ENCODE data around the gene CKS1B.
"Not testable (repeated sequence)": the region's sequence is repeated elsewhere in the genome, so short reads cannot be mapped to it uniquely, and the experiment has no call there.

The CKS1B gene

GRCh38 chr1:154966111-154966510 lies 8.4 kb upstream of the CKS1B start:
- DNase-seq: no peak

DNA sequence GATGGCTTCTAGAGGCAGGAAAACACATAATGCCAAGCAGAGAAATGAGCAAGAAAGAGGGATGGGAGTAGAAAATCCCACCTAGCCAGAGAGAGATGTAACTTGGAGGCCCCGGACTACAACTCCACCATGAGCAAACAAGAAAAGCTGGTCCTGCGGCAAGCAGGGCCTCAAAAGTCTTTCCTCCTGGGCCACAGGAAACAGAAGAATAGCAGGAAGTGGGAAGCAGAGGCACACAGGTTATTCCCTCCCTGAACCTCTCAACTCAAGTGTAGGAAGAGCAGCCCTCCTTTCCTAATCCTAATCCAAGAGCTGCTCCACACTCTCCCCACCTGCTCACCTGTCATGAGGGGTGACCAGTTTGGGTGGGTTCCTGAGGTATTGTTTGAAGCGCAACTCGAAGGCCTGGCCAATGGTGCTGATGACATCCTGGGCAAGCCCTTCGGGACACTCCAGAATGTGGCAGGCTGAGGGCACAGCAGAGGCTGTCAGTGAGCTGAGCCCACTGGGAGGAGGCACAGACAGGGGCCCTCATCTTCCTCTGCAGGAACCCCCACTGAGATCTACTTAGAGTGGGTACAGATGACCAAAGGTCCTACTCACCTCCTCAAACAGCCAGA lies 7.0 kb upstream of the CKS1B start:
- no peak for DNase-seq

DNA sequence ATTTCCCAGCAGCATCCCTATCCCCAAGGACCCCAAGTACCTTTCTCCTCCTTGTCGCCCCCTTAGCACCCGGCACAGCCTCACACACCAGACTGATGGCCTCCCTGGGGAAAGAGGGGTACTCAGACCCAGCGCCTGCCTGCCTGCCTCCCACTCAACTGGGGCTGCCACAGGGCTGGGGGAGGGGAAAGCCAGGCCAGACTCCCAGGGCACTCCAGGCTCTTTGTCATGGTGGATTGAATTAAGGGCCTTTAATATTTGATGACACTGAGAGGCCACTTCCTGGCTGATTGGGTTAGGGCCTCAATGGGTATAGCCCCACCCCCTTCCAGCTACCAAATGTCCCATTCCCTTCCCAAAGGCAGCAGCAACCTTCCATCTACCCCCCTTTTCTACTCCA lies 5.8 kb upstream of the CKS1B start:
- DNase-seq: no peak

DNA sequence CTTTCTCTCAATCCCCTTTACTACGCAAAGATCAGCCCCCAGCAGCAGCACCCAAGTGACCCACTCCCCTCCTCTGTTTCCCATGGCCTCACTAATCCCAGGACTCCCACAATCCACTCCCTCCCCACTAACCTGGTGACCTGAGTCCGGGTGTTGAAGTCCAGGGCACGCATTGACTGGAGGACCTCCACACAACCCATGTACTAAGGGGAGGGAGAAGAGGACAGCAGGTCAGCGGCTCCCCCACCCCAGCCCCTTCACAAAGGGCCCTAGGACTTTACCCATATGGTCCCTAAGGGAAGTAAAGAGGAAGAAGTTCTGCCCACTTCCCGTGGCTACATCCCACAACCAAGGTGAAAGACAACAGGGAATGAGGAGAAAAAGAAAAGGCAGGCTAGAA lies 5.2 kb upstream of the CKS1B start:
- DNase-seq: no peak

- DNase-seq: no peak
These were observed 4.5 kb upstream of the CKS1B start for GRCh38 chr1:154969860-154970452.

DNA sequence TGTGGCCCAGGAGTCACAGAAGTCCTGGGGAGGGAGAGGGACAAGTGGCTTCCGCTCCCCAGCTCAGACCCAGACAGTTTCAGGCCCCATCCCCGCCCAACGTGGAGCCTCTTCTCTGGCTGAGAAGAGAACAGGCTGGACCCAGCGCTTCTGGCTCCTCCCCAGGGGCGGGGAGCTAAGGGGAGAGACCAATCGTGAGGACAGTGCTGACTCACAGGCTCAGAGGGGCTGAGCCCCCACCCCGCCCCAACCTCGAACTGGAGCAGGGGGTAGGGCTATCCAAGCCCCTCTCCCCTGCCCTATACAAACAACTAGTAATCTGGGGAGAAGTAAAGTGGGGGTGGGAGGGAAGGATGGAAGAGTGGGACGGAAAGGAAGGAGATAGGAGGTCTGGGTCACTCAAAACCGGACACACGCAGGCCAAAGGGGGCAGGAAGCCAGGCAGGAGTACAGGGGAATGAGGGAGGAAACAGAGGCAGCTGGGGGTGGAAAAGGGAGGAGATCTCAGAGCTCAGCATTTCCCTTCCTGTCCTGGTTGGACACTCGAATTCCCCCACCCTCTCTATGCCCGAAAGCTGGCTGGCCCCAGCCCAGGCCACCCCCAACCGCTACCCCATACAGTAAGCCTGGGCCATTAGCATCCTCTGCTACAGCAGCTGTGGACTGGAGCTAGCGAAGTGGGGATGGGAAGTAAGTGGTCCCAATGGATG lies 3.7 kb upstream of the CKS1B start, which contains the start of gene SHC1:
TSS of gene SHC1 (minus strand) at position 117 of the 710 bp plus-strand sequence. CDS start 221 bp downstream, outside the sequence.
- DNase-seq: peak in 1 of 2 donors; percentile 37

GRCh38 chr1:154971341-154971998 lies 3.0 kb upstream of the CKS1B start:
- no peak for DNase-seq

DNA sequence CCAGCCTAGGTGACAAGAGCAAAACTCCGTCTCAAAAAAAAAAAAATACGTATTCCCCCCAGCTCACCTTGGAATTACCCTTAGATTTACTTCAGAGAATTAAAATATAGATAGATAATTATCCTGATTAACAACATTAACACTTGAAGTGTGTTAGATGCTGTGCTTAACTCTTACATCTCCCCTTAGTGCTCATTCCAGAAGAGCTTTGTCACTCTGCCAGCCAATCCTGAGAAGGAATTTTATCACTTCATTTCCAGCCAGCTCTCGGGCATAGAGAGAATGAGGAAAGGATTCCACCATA lies 2.3 kb upstream of the CKS1B start:
- DNase-seq: no peak

- DNase-seq: no peak
These were observed 1.8 kb upstream of the CKS1B start for GRCh38 chr1:154972517-154973343.

DNA sequence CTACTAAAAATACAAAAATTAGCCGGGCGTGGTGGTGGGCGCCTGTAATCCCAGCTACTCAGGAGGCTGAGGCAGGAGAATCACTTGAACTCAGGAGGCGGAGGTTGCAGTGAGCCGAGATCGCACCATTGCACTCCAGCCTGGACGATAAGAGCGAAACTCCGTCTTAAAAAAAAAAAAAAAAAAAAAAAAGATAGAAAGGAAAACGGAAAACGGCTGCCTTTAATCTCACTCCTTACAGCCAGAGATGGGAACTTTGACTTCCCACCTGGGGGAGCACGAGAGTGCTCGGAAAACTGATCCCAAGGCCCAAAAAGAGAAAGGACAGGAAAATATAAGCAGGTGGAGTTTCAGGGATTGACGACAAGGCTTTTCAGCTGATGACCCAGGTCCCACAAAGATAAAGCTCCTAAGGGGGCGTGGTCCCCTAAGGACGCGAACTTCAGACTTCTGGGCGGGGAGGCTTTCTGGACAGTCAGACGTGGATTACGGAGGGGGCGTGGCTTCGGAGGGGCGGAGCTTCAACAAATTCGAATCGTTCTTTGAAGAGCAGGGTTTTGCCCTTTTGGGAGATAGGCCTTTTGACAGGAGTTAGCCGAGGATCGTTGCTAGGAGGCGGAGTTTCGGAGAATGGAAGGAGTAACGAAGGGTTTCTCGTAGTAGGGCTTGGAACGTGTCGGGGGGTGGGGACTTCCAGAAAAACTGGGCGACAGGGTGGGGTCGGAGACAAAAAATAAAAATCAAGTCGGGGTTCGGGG lies 958 bp upstream of the CKS1B start:
- DNase-seq: peak; percentile 93 to 94

GRCh38 chr1:154974808-154975408 lies 427 bp downstream of the CKS1B start:
- DNase-seq: peak; percentile 90

DNA sequence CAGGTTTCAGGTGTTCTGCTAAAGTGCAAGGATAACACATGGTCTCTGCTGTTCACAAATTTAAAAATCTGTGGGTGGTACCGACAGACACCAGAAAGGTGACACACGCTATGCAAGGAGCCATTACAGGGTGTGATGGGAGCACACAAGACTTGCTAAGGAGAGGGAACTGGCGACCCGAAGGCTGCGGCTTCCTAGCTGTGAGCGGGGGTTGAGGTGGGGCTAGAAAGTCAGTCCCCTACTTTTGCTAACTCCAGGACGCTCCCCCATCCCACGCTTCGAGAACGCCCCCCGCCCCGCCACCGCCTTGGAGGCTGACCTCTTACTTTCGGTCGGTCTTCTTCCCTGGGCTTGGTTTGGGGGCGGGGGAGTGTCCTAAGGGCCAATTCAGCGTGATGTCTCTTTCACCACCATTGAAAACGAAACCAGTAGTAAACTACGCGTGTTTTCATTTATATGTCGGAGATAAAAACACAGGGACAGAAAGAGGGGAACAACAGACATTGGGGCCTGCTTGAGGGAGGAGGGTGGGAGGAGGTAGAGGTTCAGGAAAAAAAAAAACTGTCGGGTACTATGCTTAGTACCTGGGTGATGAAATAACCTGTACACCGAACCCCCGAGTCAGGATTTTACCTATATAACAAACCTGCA lies 1.1 kb downstream of the CKS1B start:
- DNase-seq: peak in 1 of 2 donors; percentile 48

DNA sequence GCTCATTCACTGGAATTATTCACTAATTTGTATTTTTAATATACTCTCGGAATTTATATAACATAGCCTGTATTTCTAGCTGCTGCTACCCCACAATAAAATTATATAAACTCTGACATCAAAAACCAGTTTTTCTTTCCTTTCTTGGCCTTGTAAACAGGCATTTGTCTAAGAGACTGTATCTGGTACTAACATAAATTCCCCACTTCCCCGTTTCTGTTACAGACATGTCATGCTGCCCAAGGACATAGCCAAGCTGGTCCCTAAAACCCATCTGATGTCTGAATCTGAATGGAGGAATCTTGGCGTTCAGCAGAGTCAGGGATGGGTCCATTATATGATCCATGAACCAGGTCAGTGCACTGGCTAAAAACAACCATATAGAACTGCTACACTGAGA lies 3.3 kb downstream of the CKS1B start:
- DNase-seq: not testable (repeated sequence)

GRCh38 chr1:154978360-154978759 lies 3.9 kb downstream of the CKS1B start:
- DNase-seq: no peak

GRCh38 chr1:154982341-154982740 lies 7.9 kb downstream of the CKS1B start:
- no peak for DNase-seq

DNA sequence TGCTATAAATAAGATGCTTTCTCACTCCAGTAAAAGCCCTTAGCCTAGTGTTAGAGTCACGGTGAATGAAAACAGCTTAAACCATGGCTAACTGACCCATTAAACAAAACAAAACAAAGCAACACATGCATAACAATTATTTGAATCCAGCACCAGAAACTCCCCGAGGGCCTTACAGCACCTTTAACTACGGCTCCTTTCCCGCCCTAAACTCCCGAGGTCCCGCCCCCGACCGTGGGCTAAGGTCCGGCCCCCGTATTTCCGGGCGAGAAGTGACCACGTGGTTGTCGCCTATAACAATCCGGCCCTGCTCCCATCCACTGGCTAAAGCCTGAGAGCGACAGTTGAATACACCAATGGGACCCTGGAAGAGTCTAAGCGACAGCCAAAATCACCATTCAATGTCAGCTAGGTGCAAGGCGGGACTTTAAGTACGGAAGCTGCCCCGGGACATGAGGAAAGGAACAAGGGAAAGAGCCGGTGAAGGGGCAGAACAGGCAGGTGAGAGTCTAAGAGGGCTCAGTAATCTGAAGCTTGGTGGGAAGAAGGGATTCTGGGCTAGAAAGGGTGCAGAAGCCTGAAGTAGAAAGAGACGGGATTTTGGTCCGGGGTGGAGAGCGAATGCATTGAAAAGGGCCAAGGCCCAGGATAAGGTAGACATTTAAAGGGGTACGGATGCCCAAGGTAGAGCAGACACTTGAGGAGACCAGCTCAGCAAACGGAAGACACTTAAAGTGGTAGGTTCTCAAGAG lies 8.6 kb downstream of the CKS1B start, which contains the start of gene FLAD1:
TSS of gene FLAD1 (plus strand) at position 448 of the 752 bp plus-strand sequence. CDS start 351 bp downstream, outside the sequence.
- DNase-seq: peak; percentile 93 to 97

GRCh38 chr1:154983776-154984466 lies 9.4 kb downstream of the CKS1B start:
- DNase-seq: no peak

DNA sequence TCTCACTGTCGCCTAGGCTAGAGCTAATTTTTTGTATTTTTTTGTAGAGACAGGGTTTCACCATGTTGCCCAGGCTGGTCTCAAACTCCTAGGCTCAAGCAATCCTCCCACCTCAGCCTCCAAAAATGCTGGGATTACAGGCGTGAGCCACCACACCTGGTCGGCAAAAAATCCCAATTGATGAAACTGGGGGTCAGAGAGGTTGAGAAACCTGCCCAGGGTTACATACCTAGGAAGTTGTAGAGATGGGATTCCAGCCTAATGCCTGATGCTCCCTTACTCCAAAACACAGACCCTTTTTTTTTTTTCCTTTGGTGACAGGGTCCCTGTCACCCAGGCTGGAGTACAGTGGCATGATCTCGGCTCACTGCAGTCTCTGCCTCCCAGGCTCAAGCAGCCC lies 12.3 kb downstream of the CKS1B start:
- DNase-seq: not testable (repeated sequence)

GRCh38 chr1:154987326-154987725 lies 12.8 kb downstream of the CKS1B start:
- no peak for DNase-seq

All from stimulated activated CD4-positive, alpha-beta T cell treated with anti-CD3 and anti-CD28 coated beads, Interleukin-2, amount 100 ng/mL, for 48 hours (primary cell).